ENCODE data around the gene PTF1A. TPM values are rescaled to one million over a fixed set of nuclear protein-coding genes. Genes with fewer than 3 reads are reported as not detected.

Gene PTF1A
- total and polyA plus RNA-seq, 10 of the 15 experiments (the other 5 are each of a cell fraction or from before 2014, with no cell fraction given), result not detected

DNA sequence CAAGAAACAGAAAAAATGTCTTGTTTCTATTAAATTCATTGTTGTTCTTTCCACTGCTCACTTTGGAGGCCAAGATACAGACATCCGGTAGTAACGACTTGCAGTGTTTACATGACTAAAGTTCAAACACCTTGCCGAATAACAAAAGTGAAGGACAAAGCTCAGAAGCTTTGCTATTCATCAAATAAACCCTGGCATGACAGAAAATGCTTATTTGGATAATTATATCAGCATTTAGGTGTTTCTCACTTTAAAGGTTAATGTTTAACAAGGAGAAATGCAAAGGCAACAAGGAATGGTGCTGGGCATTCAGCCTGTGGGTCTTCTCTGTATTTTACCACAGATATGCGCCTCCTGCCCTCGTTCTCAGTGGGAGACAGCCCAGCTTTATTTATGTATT, 5.4 kb upstream of the PTF1A start (continued):
- no peak for TF ChIP-seq CREB1 (IDR thresholded peaks at IDR 0.05; ENCODE audit: low read depth)
- no peak for TF ChIP-seq EGR1 (IDR thresholded peaks at IDR 0.05; ENCODE audit: borderline replicate concordance in 1 of 2, low read depth in 2 of 2, low read length in 2 of 2)
- TF ChIP-seq CEBPB (IDR thresholded peaks at IDR 0.05; ENCODE audit: borderline replicate concordance in 1 of 2, low read depth in 2 of 2, low read length in 2 of 2), result no peak
- no peak for TF ChIP-seq ATF3 (IDR thresholded peaks at IDR 0.05; ENCODE audit: borderline replicate concordance, extremely low read depth, low read depth, low read length)
- TF ChIP-seq EP300 (IDR thresholded peaks at IDR 0.05; ENCODE audit: borderline replicate concordance in 1 of 2, control insufficient read depth in 1 of 2, low read depth in 2 of 2, low read length in 2 of 2), result no peak
- no peak for TF ChIP-seq NR2C2 (IDR thresholded peaks at IDR 0.05; ENCODE audit: borderline replicate concordance, control insufficient read depth, insufficient read length, low read depth)
- TF ChIP-seq MAX (IDR thresholded peaks at IDR 0.05; ENCODE audit: low read depth, low read length), result no peak
- no peak for TF ChIP-seq ZBTB33 (IDR thresholded peaks at IDR 0.05)
- TF ChIP-seq CEBPZ (IDR thresholded peaks at IDR 0.05; ENCODE audit: low read depth, low read length), result no peak
- no peak for TF ChIP-seq SIN3A (IDR thresholded peaks at IDR 0.05; ENCODE audit: low read depth, low read length)
- no peak for TF ChIP-seq HDAC6 (IDR thresholded peaks at IDR 0.05; ENCODE audit: unreplicated experiment)

All from GM12878 (cell line).